Measurements from ENCODE around the gene ASCC2. TPM values are rescaled to one million over a fixed set of nuclear protein-coding genes. Genes with fewer than 3 reads are reported as not detected.
"Not testable (repeated sequence)": the region's sequence is repeated elsewhere in the genome, so short reads cannot be mapped to it uniquely, and the experiment has no call there.

The ASCC2 gene
- total RNA-seq, 1 donor from 2014 or later: 23.0 TPM

- DNase-seq (ENCODE audit: low read depth in 2 of 2): not testable (repeated sequence)
Observed at GRCh38 chr22:29754658-29755395, 83.2 kb downstream of the ASCC2 start.

GRCh38 chr22:29753808-29754657 lies 84.0 kb downstream of the ASCC2 start:
- no peak for DNase-seq (ENCODE audit: low read depth in 2 of 2)

- no peak for DNase-seq (ENCODE audit: low read depth in 2 of 2)
Observed at GRCh38 chr22:29751669-29752068, 86.4 kb downstream of the ASCC2 start.

GRCh38 chr22:29750559-29751538 lies 87.2 kb downstream of the ASCC2 start:
- peak; percentile 18 to 32 for DNase-seq (ENCODE audit: low read depth in 2 of 2)

GRCh38 chr22:29750029-29750428 lies 88.0 kb downstream of the ASCC2 start:
- DNase-seq (ENCODE audit: low read depth in 2 of 2): no peak

GRCh38 chr22:29748248-29748893 lies 89.7 kb downstream of the ASCC2 start:
- no peak for DNase-seq (ENCODE audit: low read depth in 2 of 2)

- DNase-seq (ENCODE audit: low read depth in 2 of 2): no peak
Observed at GRCh38 chr22:29747832-29748231, 90.2 kb downstream of the ASCC2 start.

GRCh38 chr22:29744902-29745301 lies 93.2 kb downstream of the ASCC2 start:
- DNase-seq (ENCODE audit: low read depth in 2 of 2): no peak

GRCh38 chr22:29742326-29742725 lies 95.7 kb downstream of the ASCC2 start:
- no peak for DNase-seq (ENCODE audit: low read depth in 2 of 2)

GRCh38 chr22:29741926-29742325 lies 96.1 kb downstream of the ASCC2 start:
- no peak for DNase-seq (ENCODE audit: low read depth in 2 of 2)

- DNase-seq (ENCODE audit: low read depth in 2 of 2): no peak
Observed at GRCh38 chr22:29740216-29740615, 97.9 kb downstream of the ASCC2 start.

- no peak for DNase-seq (ENCODE audit: low read depth in 2 of 2)
Observed at GRCh38 chr22:29739346-29739875, 98.7 kb downstream of the ASCC2 start.

Other genes with a start within 250 kb of the ASCC2 start
- gene NF2, start 234.6 kb downstream of the ASCC2 start, total RNA-seq: 36.6 and 43.3 TPM in 2 replicates
- gene CABP7, start 118.3 kb downstream of the ASCC2 start, total RNA-seq: not detected in 2 replicates
- gene ZMAT5, start 71.3 kb downstream of the ASCC2 start, total RNA-seq: 12.4 and 14.1 TPM in 2 replicates
- gene UQCR10, start 70.9 kb downstream of the ASCC2 start, total RNA-seq: 74.5 and 85.9 TPM in 2 replicates
- 16.8 and 28.4 TPM in 2 replicates for gene MTMR3, start 44.9 kb upstream of the ASCC2 start, total RNA-seq
- gene HORMAD2, start 242.2 kb upstream of the ASCC2 start, total RNA-seq: not detected in 2 replicates

All from lung microvascular endothelial cell (primary cell).